HL-60/S4 treated with retinoic acid at 250 ng/mL for 4 days and 3 days (cell line): ENCODE measurements around the gene FOS.

Source experiments
- in situ Hi-C: fragments of 300-500 bp; cut with MboI; formaldehyde crosslinking; loops from 2 replicates; pipeline ENCODE4 v1.7.0; 2022; ENCODE audit warnings: low sequenced_read_pairs

Gene FOS

DNA sequence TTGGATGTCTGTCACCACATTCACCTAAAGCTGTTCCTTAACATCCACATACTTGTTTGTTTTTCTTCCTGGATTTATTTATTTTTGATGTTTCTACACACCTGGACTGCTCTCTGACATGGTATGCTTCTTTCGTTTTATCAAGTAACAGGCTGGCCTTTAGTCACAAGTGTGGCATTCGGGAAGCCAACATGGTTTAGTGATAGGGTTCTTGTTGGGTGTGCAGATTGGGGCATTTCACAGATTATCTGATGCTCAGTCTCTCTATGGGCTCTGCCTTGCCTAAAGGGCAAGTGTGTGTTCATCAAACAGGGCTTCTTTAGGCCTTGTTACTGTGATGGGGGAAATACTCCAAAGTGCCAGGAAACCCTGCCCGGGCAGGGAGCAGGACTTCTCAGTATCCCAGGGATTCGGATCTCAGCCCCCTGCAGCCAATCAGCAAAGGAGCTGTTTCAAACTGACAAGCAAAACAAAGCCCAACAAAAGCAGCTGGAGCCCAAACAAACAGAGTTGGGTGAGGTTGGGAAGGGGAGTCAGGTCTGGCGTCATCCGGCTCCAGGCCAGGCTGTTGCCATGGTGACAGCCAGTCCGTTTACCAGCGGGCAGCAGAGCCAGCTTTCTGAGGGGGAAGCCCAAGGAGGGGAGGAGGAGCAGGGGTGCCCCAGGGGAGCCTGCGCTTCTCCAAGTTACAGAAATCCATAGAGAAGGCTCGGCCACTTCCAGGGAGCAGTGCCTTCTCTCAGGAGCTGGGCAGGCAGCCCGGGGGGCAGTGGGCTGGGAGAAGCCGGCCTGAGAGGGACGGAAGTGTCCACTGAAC, 31.9 kb downstream of the FOS start:
- in situ Hi-C loops: loop anchor here (25.0 kb wide), 1 partner anchor 352 kb away; the partner anchor contains the start of genes ERG28 and TTLL5

- in situ Hi-C loops: loop anchor here (25.0 kb wide), 1 partner anchor 351 kb away; the partner anchor contains the start of genes ERG28 and TTLL5
Observed at GRCh38 chr14:75311356-75311755, 32.7 kb downstream of the FOS start.

DNA sequence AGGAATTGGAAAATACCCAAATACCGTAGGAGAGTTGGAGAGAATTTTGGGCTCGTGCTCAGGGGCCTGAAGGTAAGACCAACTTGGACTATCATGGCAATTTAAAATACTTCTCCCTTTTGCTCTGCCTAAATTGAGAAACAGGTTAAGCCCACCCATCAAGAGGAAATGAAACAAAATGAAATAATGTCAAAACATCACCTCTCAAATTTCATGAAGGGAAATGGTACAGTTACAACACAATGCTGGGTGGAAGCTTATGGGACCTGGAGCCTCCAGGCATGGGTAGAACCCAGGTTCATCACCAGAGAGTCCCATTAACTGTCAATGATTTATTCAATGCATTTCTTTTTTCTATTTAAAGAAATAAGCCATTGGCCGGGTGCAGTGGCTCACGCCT, 33.7 kb downstream of the FOS start:
- in situ Hi-C loops: loop anchor here (25.0 kb wide), 1 partner anchor 350 kb away; the partner anchor contains the start of genes ERG28 and TTLL5

- in situ Hi-C loops: loop anchor here (25.0 kb wide), 1 partner anchor 349 kb away; the partner anchor contains the start of genes ERG28 and TTLL5
Observed at GRCh38 chr14:75313294-75313693, 34.7 kb downstream of the FOS start.

DNA sequence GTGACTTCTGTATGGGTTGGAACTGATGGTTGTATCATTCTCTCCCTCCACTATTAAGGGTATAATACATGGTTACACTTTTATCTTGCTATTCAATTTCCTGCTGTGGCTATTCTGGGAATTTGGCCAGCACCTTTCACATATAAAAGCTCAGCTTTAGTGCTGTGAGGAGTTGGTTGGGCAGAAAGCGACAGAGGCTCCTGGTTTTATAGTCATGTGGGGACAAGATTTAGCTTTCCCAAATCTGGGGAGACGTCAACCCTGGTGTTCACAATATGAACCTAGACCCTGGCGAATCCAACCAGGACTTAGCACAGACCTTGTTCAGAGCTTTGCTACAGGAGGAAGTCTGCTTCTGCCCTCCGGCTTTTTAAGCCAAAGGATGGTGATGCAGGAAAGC, 36.5 kb downstream of the FOS start:
- in situ Hi-C loops: loop anchor here (25.0 kb wide), 1 partner anchor 347 kb away; the partner anchor contains the start of genes ERG28 and TTLL5

DNA sequence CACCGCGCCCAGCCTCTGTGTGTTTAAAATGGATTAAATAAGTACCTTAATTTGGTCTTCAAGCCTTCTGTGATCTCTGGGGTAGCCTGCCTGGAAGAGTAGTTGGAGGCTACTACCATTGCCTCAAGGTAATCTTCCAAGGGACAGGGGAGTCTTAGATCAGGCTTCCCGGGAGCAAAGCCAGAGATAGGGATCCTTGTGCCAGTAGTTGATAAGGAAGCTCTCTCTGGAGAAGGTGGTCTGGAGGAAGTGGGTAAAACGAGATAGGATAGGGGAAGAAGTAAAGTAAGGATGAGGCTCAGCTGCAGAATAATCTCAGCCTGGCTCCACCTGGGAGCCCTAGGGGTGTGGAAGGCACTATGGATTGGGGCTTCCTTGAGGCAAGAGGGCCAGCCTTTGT, 38.5 kb downstream of the FOS start:
- in situ Hi-C loops: loop anchor here (25.0 kb wide), 1 partner anchor 345 kb away; the partner anchor contains the start of genes ERG28 and TTLL5

DNA sequence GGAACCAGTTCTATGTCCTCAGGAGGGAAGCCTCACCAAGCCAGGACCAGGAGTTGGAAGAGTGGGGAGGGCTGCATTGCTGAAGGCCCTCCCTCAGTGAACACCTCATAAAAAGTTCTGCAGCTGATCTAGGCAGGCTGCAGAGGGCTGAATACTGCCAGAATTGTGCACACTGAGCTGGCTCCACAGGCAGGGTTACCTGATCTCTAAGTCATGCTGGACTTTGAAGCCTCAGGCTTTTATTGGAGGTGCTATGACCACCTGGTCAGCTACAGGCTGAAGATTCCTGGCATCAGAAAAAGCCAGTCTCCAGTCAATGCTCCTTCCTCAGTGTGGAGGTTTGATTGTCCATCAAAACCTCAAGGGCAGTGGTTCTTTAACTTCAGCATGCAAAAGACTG, 39.7 kb downstream of the FOS start:
- in situ Hi-C loops: loop anchor here (25.0 kb wide), 1 partner anchor 344 kb away; the partner anchor contains the start of genes ERG28 and TTLL5

GRCh38 chr14:75319021-75319420, 40.4 kb downstream of the FOS start:
- in situ Hi-C loops: loop anchor here (25.0 kb wide), 1 partner anchor 343 kb away; the partner anchor contains the start of genes ERG28 and TTLL5

GRCh38 chr14:75320196-75320595, 41.6 kb downstream of the FOS start:
- in situ Hi-C loops: loop anchor here (25.0 kb wide), 1 partner anchor 342 kb away; the partner anchor contains the start of genes ERG28 and TTLL5

GRCh38 chr14:75322746-75323145, 44.1 kb downstream of the FOS start:
- in situ Hi-C loops: loop anchor here (25.0 kb wide), 1 partner anchor 340 kb away; the partner anchor contains the start of genes ERG28 and TTLL5

- in situ Hi-C loops: loop anchor here (25.0 kb wide), 1 partner anchor 339 kb away; the partner anchor contains the start of genes ERG28 and TTLL5
Observed at GRCh38 chr14:75323571-75323970, 44.9 kb downstream of the FOS start.

- in situ Hi-C loops: no loop called here
Observed at GRCh38 chr14:75328558-75329155, 50.0 kb downstream of the FOS start.

DNA sequence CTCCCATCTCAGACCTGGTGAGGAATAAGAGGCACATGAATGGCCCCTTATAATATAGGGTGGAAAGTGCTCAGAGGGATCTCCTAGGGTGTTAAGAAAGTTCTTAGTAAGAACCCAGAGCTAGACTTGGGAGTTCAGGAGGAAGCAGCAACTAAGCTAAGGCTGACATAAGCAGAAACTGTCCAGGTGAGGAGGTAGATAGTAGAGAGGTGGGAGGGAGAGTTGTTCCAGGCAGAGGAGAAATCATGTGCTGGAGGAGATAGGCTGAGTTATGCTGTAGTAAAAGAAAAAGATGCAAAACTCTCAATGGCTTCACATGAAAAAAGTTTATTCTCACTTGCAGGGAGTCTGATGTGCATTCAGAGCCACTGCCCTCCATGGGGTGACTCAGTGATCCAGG, 50.7 kb downstream of the FOS start:
- in situ Hi-C loops: no loop called here

DNA sequence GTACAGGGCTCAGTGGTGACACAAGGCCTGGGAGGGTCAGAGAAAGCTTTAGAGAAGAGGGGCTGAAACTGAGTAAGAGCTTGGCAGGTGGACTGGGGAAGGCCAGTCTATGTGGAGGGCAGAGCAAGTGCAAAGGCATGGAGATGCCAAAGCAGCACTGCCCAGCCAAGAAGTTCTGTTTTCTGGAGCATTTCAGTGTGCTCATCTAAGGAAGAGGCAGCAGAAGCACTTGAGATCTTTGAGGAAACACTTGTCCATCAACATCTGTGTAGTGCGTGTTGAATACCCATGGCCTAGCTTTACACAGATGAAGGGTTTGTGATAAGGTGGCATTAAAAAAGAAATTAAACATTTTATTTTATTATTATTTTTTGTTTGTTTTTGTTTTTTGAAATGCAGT, 52.8 kb downstream of the FOS start:
- in situ Hi-C loops: no loop called here
